NAMALWA (cell line): Measurements from ENCODE around the gene DDX52.
A peak's percentile ranks its signal among the peaks of the same experiment; 100 is the strongest.
"Not testable (repeated sequence)": the region's sequence is repeated elsewhere in the genome, so short reads cannot be mapped to it uniquely, and the experiment has no call there.

Experiments used
- DNase-seq: peaks from one replicate; pipeline ENCODE4 v3.0.0-alpha.2; 2015; ENCODE audit warnings: low spot score

The DDX52 gene

DNA sequence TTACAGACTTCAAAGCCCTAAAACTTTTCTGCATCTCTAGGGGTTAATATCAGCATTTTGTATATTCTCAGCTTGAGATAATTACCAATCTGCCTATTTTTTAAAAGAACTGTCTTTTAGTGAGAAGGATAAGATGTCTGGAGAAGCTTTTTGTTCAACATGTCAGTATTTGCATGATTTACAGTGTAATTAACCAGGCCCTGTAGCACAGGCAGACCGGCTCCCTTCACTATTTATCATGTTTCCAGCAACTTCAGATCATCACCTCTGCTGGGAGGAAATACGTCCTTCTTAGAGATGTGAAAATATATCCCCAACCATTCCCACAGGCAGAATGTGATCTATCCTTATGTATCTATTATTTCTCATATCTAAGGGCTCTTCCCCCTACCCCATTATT, 8.6 kb upstream of the DDX52 start:
- DNase-seq = no peak

DNA sequence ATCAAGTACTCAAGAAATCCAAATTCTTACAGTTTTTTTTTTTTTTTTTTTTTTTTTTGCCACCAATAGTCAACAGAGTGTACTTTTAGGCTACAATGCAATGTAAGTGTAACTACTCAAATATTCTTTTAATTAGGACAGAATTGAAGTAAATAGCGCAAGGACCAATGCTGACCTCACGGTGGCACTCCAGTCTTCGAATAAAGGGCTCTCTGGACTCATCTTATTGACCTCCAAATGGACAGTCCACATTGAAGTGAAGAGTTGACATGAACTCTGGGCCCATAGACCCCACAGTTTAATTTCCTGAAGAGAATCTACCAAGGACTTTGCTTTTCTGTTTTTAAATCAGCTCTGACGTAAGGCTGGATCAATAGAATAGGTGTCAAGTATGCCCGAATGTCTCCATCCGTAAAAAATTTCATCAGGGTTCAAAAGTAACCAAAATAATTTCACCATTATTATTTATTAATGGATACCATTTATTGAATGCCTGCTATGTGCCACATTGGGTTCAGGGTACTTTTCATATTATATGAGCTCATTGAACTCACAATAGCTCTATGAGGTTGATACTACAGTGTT, 7.3 kb upstream of the DDX52 start:
- peak; percentile 15 for DNase-seq

DNA sequence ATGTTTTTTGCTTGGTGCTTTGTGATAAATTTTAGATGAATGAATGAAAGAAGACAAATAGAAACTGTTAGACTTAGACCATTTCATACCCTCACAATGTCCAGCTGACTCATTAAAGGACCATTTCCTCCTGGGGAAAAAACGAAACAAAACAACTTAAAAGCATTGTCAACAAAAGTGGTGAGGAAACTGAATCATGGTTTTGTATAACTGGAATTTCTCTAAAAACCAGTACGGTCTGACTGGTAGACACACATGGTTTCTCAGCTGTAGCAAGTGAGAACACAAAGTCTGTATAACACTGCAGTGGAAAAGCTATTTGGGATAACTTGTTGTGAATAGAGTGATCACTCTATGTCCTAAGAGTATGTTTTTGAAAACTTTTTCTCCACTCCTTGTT, 5.3 kb upstream of the DDX52 start:
- DNase-seq = no peak

DNA sequence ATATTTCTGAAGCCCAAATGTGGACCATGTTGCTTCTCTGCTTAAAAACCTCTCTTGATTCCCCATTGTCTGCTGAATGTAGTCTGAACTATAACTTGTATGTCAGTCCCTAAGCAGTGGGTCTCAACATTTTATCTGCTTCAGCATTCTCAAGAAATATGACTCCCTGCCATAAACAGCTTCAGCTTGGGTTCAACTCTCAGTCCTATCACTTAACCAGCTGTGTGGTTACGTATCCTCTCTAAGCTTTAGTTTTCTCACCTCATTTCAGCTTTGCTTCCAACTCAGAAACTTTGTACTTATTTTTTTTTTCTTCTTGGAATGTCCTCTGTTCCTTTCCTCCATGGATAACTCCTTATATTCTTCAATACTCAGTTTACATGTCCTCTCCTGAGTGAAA, 4.6 kb upstream of the DDX52 start:
- no peak for DNase-seq

DNA sequence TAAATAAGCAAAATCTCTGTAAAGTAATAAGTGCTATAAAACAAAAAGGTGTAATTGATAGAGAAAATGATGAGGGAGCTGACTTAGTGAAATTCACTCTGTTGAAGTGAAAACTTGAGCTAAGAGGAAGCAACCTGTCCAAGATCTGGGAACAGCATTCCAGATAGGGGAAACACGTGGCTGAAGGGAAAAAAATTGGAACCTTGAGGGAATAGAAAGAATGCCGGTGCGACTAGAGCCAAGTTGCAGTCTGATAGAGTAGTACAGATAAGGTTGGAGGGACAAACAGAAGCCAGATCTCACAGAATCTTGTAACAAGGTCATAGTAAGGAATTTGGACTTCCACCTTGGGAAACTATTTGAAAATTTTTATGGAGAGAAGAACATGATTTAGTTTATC, 623 bp upstream of the DDX52 start:
- DNase-seq = no peak

DNA sequence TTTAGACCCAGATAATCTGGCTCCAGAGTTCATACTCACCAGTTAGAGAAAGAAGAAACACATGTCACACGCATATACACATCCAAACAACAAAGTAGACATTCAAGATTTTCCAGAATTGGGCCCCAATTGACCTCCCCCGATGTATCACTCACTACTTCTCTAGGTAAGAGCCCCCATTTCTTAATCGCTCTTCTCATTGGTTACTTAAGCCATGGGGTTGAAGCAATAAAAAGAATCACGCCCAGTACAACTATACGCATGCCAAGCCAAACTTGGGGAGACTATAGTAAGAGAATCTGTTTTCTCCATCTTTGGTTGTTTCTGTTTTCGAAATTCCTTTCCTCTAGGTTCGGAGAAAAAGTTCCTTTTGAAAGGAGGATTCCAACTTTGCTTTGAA, 565 bp downstream of the DDX52 start:
- DNase-seq = peak; percentile 54

DNA sequence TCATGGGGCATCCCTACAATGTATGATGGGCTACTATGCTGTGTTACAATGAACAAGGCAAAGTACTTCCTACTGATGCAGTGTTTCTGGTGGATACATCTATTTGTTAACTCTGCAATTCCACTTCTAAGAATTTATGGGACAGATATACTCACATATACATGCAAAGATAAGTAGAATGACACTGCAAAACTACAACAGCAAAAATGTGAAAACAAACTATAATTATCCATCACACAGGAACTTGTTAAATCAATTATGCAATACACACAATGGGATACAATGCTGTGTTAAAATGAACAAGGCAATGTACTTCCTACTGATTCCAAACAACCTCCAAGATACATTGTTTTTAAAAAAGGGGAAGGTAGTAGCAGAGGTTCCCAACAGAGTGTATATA, 3.2 kb downstream of the DDX52 start:
- no peak for DNase-seq

DNA sequence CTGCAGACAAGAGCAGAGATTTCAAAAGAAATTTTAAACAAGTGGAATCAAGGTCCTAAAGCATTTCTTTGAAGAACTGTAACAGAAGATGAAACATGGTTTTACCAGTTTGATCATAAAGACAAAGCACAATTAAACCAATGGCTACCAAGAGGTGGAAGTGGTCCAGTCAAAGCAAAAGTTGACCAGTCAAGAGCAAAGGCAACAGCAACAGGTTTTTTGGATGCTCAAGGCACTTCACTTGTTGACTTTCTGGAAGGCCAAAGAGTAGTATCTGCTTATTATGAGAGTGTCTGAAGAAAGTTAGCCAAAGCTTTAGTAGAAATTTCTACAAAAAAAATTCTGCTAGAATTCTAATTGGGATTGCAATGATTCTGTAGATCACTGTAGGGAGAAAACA, 5.3 kb downstream of the DDX52 start:
- DNase-seq = no peak

DNA sequence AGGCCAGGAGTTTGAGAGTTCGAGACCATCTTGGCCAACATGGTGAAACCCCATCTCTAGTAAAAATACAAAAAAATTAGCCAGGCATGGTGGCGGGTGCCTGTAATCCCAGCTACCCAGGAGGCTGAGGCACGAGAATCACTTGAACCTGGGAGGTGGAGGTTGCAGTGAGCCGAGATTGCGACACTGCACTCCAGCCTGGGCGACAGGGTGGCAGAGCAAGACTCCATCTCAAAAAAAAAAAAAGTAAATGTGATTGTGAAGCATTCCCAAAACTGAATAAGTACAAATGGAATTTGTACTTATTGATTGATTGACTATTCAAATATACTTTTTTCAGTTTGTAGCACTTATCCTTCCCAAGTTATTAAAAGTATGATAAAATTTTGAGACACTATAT, 26.8 kb downstream of the DDX52 start:
- not testable (repeated sequence) for DNase-seq

DNA sequence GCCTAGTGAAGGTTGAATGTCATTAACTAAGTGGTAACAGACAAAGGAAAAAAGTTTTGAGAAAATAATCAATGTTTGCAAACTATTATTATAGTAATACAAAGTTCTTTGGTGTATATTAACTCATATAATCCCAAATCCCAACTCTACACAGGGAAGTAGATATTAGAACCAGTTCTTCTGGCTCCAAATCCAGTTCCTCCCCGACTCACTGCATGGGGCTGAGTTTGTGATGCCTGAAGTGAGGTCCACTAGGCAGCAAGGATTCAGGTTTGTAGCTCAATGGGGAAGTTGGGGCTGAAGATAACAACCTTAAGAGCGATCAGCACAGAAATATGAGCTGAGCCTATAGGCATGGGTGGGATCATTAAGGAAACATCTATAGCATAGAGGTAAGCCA, 28.4 kb downstream of the DDX52 start:
- DNase-seq = no peak

DNA sequence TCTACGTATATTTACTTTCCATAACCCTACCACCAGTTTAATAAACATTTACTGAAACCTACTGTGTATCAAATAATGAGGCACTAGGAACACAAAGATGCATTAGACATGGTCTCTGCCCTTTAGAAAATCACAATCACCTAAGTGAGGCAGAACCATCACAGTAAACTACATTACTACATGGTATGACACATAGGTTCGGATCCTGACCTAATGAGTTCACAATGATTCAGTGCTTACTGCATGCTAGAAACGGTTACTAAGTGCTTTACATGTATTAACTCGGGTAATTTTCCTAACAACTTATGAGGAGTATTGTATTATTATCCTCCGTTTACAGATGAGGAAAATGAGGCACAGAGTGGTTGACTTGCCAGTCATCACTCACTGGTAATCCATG, 28.9 kb downstream of the DDX52 start:
- DNase-seq = no peak

DNA sequence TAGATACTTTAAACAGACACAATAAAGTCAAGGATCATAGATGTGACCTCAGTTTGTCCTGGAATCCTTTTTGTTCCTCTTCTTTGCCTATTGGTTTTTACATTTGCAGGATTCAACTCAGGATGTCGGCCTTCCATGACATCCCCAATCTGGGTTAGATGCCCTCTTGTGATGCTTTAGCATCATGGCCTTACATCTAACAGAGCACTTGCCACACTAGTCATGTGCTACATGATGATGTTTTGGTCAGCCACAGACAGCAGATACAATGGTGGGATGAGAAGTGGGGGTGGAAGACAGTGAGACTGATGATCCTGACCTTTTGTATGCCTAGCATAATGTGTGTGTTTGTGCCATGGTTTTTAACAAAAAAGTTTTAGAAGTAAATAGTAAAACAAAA, 32.3 kb downstream of the DDX52 start:
- peak; percentile 9 for DNase-seq

DNA sequence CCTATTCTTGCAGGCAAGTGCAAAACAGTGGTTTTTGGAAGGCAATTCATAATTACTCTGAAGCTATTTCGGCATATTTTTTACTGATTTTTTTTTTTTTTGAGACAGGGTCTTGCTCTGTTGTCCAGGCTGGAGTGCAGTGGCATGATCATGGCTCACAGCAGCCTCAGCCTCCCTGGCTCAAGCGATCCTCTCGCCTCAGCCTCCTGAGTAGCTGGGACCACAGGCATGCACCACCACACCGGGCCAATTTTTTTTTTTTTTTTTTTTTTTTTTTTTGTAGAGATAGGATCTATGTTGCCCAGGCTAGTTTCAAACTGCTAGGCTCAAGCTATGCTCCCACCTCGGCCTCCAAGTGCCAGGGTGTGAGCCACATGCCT, 33.2 kb downstream of the DDX52 start:
- DNase-seq = not testable (repeated sequence)

DNA sequence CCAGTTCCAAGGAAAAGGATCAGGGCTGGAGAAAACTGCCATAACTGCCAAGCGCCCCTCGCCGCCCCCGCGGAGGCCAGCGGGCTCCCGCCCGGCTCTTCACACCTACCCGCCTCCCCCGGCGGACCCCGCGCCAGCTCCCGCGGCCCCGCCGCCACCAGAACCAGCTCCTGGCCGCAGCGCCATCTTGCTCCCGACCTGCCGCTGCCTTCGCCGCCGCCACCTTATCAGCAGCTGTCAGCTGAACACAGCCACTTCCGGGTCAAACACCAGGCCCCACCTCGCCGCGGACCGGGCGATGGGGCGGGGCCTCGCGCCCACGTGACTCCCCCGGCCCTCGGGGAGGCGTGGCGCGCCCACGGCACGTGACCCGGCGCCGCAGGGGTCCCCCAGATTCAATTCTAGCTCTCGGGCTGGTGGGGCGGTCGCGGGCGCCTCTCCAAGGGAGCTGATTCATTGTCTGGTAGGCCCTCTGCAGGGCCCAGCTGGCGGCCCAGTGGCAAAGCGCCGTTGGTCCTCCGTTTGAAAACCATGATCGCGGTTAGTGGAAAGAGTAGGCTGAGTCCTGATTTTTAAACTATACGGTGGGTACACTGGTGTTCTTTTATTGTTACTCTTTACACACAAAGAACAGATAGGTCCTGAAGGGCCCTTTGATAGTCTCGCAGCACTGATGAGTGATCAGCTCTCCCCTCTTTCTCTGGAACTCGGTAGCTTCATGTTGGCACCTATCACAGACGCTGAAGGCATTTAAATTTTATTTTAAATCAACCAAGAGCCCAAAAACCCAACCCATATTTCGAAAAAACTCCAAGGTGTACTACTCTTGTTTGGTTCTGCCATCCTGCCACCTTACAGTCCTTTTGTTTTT, 33.8 kb downstream of the DDX52 start, which contains the start of gene SYNRG:
SYNRG (minus strand) TSS at position 249 of the 871 bp plus-strand sequence; CDS start at position 186, 63 bp downstream.
- DNase-seq = peak; percentile 98

DNA sequence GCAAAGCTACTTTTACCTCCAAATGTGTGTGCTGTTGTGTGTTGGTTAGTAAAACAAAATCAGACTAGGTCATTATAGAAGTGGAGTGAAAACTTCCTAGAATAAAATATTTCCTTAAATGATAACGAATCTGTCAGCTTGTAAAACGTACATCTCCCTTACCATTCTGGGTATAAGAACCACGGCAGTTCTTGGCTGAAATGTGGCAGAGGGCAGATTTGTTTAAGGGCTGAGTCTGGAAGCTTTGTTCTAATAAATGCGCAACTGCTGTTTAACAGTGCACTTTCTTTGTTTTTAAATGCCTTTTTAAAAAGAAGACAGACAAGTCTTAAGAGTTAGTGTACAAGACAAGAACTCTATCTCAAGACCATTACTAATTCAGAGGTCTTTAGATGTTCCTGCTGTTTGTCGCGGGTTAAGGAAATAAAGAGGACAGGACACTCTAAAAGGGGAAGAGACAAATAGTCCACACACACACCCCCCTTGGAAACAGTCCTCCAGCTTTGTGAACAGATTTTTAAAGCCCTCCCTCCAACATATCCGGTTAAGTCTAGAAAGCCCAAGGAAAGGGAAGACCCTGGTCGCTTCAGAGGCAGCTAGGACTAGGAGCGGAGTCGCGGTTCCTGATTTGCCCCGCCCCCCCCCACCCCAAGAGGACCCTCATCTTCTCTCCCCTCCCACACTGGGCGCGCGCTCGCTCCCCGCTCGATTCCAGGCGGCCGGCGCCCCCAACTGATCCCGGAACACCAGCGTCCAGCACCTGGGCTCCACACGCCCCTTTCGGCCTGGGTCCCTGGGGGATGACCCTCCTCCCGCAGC, 34.7 kb downstream of the DDX52 start:
- DNase-seq = peak; percentile 72

DNA sequence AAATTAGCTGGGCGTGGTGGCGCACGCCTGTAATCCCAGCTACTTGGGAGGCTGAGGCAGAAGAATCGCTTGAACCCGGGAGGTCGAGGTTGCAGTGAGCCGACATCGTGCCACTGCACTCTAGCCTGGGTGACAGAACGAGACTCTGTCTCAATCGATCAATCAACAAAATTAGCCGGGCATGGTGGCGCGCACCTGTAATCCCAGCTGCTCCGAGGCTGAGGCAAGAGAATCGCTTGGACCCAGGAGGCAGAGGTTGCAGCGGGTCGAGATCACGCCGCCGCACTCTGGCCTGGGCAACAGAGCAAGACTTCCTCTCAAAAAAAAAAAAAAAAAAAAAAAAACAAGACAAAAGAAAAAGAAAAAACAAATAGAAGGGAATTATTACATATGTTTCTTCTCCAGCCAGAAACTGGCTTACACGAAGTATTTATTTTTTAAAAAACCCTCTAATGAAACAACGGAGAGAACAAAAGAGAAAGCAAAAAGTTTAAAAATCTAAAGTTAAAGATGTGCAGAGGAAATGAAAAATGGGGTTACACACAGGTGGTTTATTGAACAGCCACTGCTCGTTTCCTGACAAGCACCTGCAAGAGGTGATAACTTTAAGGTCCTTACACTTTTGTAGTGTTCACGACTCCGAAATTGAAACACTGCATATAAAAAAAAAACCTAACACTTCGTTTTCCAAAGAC, 35.5 kb downstream of the DDX52 start:
- peak; percentile 73 for DNase-seq

DNA sequence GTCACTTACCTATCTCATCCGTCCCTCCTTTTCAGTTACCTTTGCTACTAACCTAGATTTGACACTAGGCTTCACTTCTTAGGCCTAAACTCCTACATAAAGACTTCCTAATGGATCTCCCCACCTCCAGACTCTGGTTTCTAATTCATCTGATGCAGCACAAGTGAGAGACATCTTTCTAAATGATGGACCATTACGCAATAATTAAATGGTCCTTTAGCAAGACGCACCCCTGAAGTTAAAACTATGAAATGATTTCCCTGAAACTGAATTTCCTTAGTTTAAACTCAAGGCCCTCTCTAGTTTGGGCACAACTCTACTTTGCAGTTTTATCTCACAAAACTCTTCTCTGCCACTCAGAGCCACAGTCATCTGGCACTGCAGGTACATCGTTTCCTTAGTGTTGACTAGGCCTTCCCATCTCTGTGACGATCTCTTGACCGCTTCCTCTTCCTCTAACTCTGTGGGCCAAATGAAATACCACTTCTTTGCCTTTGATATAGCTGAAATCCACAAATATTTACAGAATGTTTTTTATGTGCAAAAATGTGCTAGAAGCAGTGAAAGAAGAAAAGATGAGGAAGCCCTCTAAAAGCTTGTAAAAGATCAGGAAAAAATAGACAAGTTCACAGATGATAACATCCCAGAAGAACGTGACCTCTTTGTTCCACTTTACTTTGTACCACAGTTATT, 37.3 kb downstream of the DDX52 start:
- DNase-seq = no peak

DNA sequence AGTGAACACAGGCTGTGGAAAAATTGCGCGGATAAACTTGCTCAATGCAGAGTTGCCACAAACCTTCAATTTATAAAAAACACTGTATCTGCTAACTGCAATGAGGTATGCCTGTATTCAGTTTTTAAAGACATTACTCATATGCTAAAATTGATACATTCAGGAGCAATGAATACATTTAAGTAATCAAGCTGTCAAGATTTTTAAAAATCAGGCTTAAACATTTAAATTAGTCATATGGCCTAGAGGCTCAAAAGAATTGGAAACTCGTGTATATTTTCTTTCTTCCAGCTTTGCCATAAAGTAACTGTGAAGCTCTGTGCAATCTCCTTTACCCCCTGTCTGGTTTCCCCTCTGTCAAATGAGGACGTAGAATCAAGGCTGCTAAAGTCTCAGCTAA, 38.2 kb downstream of the DDX52 start:
- DNase-seq = no peak

DNA sequence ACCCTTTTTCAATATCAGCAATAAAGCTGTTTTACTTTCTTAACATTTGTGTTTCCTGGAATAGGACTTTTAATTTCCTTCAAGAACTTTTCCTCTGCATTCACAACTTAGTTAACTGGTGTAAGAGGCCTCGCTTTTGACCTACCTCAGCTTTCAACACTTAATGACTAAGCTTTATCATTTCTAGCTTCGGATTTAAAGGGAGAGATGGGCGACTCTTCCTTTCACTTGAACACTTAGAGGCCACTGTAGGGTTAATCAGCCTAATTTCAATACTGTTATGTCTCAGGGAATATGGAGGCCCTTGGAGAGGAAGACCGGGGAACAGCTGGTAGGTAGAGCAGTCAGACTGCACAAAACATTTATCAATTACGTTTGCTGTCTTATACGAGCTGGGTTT, 38.7 kb downstream of the DDX52 start:
- DNase-seq = no peak

DNA sequence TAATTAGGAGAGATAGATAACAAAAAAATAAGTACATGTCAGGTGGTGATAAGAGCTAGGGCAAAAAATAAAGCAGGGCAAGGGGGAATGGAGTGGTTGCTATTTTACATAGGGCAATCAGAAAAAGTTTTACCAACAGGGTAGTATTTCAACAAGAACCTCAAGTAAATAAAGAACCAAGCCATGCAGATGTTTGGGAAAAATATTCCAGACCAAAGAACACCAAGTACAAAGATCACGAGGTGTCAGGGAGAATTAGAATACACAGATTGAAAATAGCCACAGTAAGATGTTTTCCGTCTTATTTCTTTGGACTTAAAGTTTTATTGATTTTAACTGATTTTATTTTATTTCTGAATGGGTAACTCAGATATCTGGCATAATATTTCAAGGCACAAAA, 45.1 kb downstream of the DDX52 start:
- DNase-seq = no peak

DNA sequence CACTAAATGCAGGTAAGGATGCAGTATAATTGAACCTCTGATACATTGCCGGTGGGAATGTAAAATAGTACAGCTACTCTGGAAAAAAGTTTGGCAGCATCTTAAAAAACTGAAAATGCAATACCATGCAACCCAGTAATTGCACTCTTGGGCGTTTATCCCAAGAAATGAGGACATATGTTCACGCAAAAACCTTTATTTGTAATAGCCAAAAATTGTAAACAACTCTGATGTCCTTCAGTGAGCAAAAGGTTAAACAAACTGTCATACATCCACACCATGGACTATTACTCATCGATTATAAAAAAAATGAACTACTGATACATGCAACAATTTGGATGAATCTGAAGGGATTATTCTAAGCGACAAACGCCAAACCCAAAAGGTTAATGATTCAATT, 51.0 kb downstream of the DDX52 start:
- no peak for DNase-seq

DNA sequence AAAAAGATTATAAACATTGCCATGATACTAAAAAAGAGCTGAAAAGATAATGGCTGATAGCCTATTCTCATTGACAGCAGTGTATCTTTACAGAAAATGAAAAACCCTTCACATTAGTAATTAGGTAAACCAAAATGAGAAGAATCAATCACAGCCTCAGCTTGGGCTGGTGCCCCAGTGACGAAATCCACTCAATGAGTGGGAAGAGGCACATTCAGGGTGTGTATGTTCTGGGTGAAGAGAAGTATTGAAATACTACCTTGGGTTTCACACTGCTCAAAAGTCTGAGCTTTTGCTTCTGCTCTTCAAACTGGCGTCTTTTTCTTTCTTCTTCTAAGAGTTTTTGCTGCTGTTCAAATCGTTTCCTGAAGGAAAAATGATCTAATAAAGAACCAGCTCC, 58.2 kb downstream of the DDX52 start:
- no peak for DNase-seq
